GM12878 (cell line): Measurements from ENCODE around the gene RBPJ. TPM values are rescaled to one million over a fixed set of nuclear protein-coding genes. Genes with fewer than 3 reads are reported as not detected.

Experiments used
- ATAC-seq: fragments of 200-7000 bp; cut with Tn5 transposase; 3 replicates; pipeline ENCODE4 v1.9.1; 2020; ENCODE audit warnings: mild to moderate bottlenecking, moderate library complexity
- BruUV-seq: library from RNA; stranded (reverse); fragments of 400-500 nt; replicated peaks from 2 replicates; lab custom pipeline; 2021; lab: Mats Ljungman, UMichigan
- CTCF ChIA-PET: fragments of 300-600 bp; sonication (Branson Sonifier 250); formaldehyde crosslinking; extraction: SDS; loops from one replicate; lab custom pipeline; 2021; ENCODE audit warnings: inconsistent platforms; lab: Yijun Ruan, JAX
- POLR2A ChIA-PET: fragments of 350-600 bp; formaldehyde crosslinking; extraction: SDS; loops from one replicate; lab custom pipeline; 2021; ENCODE audit warnings: inconsistent platforms; lab: Charles Lee
- RAD21 ChIA-PET: fragments of 300-600 bp; sonication (Branson Sonifier 250); formaldehyde crosslinking; loops from one replicate; lab custom pipeline; 2023; ENCODE audit warnings: antibody characterized with exemption; ENCODE audit not compliant: unreplicated experiment; lab: Charles Lee
- SMC1A ChIA-PET: fragments of 300-600 bp; sonication (Branson Sonifier 250); formaldehyde crosslinking; loops from one replicate; lab custom pipeline; 2023; ENCODE audit not compliant: unreplicated experiment, uncharacterized antibody; lab: Charles Lee
- DNase-seq: peaks from one replicate; pipeline ENCODE4 v3.0.0-alpha.2; 2011; ENCODE audit warnings: low read depth, low spot score
- FAIRE-seq: peaks from 3 replicates; lab custom pipeline; 2011; peaks lifted over from hg19 to GRCh38; lab: Jason Lieb, UNC
- H2AFZ ChIP-seq: 2 replicates; pipeline ENCODE4 v1.6.0; 2011; ENCODE audit warnings: low read depth, low read length, control low read depth; ENCODE audit not compliant: control insufficient read depth
- H3K27ac ChIP-seq: 2 replicates; pipeline ENCODE4 v1.5.1; 2011; ENCODE audit warnings: control low read depth; ENCODE audit not compliant: control insufficient read depth, insufficient read depth
- H3K27me3 ChIP-seq, 2 experiments: replicated peaks in 1 of 2; 2 replicates each; pipeline versions ENCODE4 v1.6.0 to v1.6.1; 2011; ENCODE audit warnings: low read length in 1 of 2; ENCODE audit not compliant: control insufficient read depth in 2 of 2, insufficient read depth in 2 of 2
- H3K36me3 ChIP-seq, 2 experiments: 2 replicates each; pipeline ENCODE4 v1.5.1; 2011; ENCODE audit warnings: low read length in 1 of 2; ENCODE audit not compliant: control insufficient read depth in 2 of 2, insufficient read depth in 2 of 2
- H3K4me1 ChIP-seq: 2 replicates; pipeline ENCODE4 v1.6.1; 2011; ENCODE audit warnings: mild to moderate bottlenecking, low read length, moderate library complexity, mixed read lengths; ENCODE audit not compliant: control insufficient read depth, insufficient read depth
- H3K4me2 ChIP-seq: 2 replicates; pipeline ENCODE4 v1.6.0; 2011; ENCODE audit warnings: control low read depth; ENCODE audit not compliant: control insufficient read depth, insufficient read depth
- H3K4me3 ChIP-seq: fragments of 200-600 bp; sonication (generic); 2 replicates; pipeline ENCODE4 v1.5.1; 2016
- H3K79me2 ChIP-seq: 2 replicates; pipeline ENCODE4 v1.6.0; 2011; ENCODE audit warnings: low read length; ENCODE audit not compliant: control insufficient read depth, insufficient read depth
- H3K9ac ChIP-seq: 2 replicates; pipeline ENCODE4 v1.8.0; 2011; ENCODE audit warnings: low read length, control low read depth, mixed read lengths; ENCODE audit not compliant: control insufficient read depth, insufficient read depth
- H3K9me3 ChIP-seq: replicated peaks from 3 replicates; pipeline ENCODE4 v1.5.1; 2011; ENCODE audit warnings: mild to moderate bottlenecking, low read length; ENCODE audit not compliant: control insufficient read depth, insufficient read depth
- H4K20me1 ChIP-seq: 2 replicates; pipeline ENCODE4 v1.6.0; 2011; ENCODE audit not compliant: control insufficient read depth, insufficient read depth
- DPF2 ChIP-seq: fragments of 450-650 bp; IDR thresholded peaks from 2 replicates; pipeline ENCODE4 v1.6.1; 2017; ENCODE audit warnings: mild to moderate bottlenecking
- EGR1 ChIP-seq, 2 experiments: IDR thresholded peaks; 1 replicate in 1 of 2; 2 replicates in 1 of 2; pipeline ENCODE4 v1.6.1; 2011 to 2012; ENCODE audit warnings: low read depth in 2 of 2, low read length in 2 of 2, borderline replicate concordance in 1 of 2, mild to moderate bottlenecking in 1 of 2, moderate library complexity in 1 of 2
- NBN ChIP-seq: fragments of 450-650 bp; IDR thresholded peaks from 2 replicates; pipeline ENCODE4 v1.6.1; 2016
- RFX5 ChIP-seq: IDR thresholded peaks from 2 replicates; pipeline ENCODE4 v1.6.1; 2011; ENCODE audit warnings: low read depth, low read length, improper control_type of control experiment
- SREBF2 ChIP-seq: IDR thresholded peaks from 2 replicates; pipeline ENCODE4 v1.6.1; 2012; ENCODE audit warnings: mild to moderate bottlenecking, low read length
- WGBS: methylation state at CpG from one replicate; pipeline ENCODE4 v1.1.6; 2016; ENCODE audit warnings: low lambda C conversion rate; ENCODE audit not compliant: insufficient replicate concordance, insufficient coverage; ENCODE audit errors: missing lambda C conversion rate; 5-methylcytosine and 5-hydroxymethylcytosine counted together
- in situ Hi-C: fragments of 300-500 bp; cut with MboI; formaldehyde crosslinking; loops from 9 replicates; pipeline ENCODE4 v1.14.3; 2018; ENCODE audit warnings: mixed read lengths
- intact Hi-C: fragments of 100-400 bp; cut with micrococcal nuclease; formaldehyde crosslinking; loops from one replicate; pipeline ENCODE4 v1.14.2; 2022; ENCODE audit not compliant: unreplicated experiment
- polyA plus RNA-seq, 11 experiments: library from polyadenylated mRNA; depleted of rRNA in 4 of 11; unstranded in 6 of 11; stranded (reverse) in 5 of 11; fragments of >200 nt; fragmentation: Nextera tagmentation in 4 of 11; fragmentation: Illumina TruSeq in 1 of 11; extraction: Ambion mirVana in 4 of 11; extraction: Trizol in 1 of 11; gene quantifications; 1 replicate in 1 of 11; 2 replicates in 10 of 11; pipeline versions ENCODE4 v1.2.1 to v1.2.3, GENCODE V29; 2011 to 2016; ENCODE audit warnings: inconsistent platforms in 2 of 11, missing spikeins in 2 of 11, low read depth in 1 of 11
- total RNA-seq, 4 experiments: library from RNA; depleted of rRNA in 3 of 4; stranded (reverse); fragments of >200 nt in 3 of 4; fragmentation: Illumina TruSeq in 1 of 4; extraction: Trizol in 1 of 4; gene quantifications; 2 replicates each; pipeline versions ENCODE4 v1.2.1 to v1.2.3, GENCODE V29; 2013 to 2021
- TF ChIP-seq, protein P1 (sequence below): fragments of 450-650 bp; IDR thresholded peaks from 2 replicates; pipeline ENCODE4 v1.6.1; 2016; ENCODE audit warnings: mild to moderate bottlenecking, moderate library complexity, borderline replicate concordance

RBPJ gene
- total and polyA plus RNA-seq, 10 of the 15 experiments (the other 5 are each of a cell fraction or from before 2014, with no cell fraction given): 24.5 to 87.6 (median 41.6) TPM

DNA sequence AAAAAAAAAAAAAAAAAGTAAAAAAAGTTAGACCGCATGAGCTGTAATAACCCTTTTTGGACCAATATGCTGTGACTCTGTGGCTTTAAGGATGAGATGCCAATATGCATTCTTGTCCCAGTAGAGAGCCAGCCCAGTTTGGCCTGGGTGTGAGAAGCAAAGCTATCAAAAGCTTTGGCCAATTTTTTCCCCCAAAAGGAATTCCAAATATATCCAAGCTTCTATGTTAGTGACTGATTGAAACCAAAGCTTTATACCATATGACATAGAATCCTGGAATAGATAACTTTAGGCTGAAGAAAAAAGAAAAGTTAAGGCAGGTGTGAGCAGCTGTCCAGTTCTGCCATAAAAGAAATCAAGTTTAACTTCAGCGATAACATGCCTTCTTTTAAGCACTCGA is 30.5 kb upstream of the RBPJ start (continued):
- TF ChIP-seq, protein P1, sequence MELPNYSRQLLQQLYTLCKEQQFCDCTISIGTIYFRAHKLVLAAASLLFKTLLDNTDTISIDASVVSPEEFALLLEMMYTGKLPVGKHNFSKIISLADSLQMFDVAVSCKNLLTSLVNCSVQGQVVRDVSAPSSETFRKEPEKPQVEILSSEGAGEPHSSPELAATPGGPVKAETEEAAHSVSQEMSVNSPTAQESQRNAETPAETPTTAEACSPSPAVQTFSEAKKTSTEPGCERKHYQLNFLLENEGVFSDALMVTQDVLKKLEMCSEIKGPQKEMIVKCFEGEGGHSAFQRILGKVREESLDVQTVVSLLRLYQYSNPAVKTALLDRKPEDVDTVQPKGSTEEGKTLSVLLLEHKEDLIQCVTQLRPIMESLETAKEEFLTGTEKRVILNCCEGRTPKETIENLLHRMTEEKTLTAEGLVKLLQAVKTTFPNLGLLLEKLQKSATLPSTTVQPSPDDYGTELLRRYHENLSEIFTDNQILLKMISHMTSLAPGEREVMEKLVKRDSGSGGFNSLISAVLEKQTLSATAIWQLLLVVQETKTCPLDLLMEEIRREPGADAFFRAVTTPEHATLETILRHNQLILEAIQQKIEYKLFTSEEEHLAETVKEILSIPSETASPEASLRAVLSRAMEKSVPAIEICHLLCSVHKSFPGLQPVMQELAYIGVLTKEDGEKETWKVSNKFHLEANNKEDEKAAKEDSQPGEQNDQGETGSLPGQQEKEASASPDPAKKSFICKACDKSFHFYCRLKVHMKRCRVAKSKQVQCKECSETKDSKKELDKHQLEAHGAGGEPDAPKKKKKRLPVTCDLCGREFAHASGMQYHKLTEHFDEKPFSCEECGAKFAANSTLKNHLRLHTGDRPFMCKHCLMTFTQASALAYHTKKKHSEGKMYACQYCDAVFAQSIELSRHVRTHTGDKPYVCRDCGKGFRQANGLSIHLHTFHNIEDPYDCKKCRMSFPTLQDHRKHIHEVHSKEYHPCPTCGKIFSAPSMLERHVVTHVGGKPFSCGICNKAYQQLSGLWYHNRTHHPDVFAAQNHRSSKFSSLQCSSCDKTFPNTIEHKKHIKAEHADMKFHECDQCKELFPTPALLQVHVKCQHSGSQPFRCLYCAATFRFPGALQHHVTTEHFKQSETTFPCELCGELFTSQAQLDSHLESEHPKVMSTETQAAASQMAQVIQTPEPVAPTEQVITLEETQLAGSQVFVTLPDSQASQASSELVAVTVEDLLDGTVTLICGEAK: no peak
- TF ChIP-seq RFX5 (no peak), EGR1 (IDR thresholded peaks at IDR 0.05; ENCODE audit: borderline replicate concordance in 1 of 2, low read depth in 2 of 2, low read length in 2 of 2) (no peak)
- TF ChIP-seq, all 136 proteins: peak for 0

DNA sequence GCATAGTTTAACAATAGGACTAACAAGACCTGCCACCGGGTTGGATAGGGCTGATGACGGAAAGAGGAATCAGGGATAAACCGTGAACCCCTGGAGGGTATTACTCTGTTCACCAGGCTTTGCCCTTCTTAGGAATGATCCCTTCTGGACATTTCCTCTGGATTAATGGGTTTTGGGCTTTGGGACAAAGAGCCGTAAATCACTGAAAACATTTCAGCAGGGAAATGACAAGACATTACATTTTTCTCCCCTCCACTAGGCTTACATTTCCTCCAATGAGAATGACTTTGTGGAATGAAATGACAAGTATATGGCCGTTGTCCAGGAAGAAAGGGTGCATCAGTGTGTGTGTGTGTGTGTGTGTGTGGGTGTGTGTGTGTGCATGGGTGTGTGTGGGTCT is 25.9 kb upstream of the RBPJ start:
- H3K79me2 ChIP-seq: no peaks in the 10 kb centered on the region
- no peak overlapping the region for H2AFZ ChIP-seq
- ChIA-PET CTCF (no interaction called here), RAD21 (no interaction called here), SMC1A (no interaction called here)
- intact Hi-C loops: no loop called here
- H3K36me3 ChIP-seq: no peaks in the 10 kb centered on the region
- DNase-seq (no peak), ATAC-seq (no peak), FAIRE-seq (no peak)
- no TSS peak for BruUV-seq
- H3K27me3 ChIP-seq: no peaks in the 10 kb centered on the region
- in situ Hi-C loops: no loop called here
- TF ChIP-seq DPF2: no peak
- no peak for TF ChIP-seq NBN
- TF ChIP-seq SREBF2: no peak
- TF ChIP-seq RFX5: no peak
- TF ChIP-seq, all 136 proteins: peak for 0
- POLR2A ChIA-PET: no interaction called here
- Histone ChIP-seq H3K4me2 (no peak overlapping the region), H3K27ac (no peak overlapping the region), H3K4me3 (no peak overlapping the region), H3K9me3 (no peaks in the 10 kb centered on the region; the same call in 2 of the 3 replicates), H3K9ac (no peak overlapping the region), H4K20me1 (no peaks in the 10 kb centered on the region), H3K4me1 (peaks cover 7% of the 10 kb centered on the region; the same call in 1 of the 2 replicates)
- 95% methylated on average over 5 of the region's 5 CpGs for WGBS
